HG02642 (cell line): Measurements from ENCODE around the gene RMI1.

Experiments
- ATAC-seq: cut with Tn5 transposase; IDR thresholded peaks from one replicate; pipeline ENCODE4 v1.9.1; 2021; ENCODE audit warnings: mild to moderate bottlenecking; ENCODE audit not compliant: unreplicated experiment, poor library complexity

The RMI1 gene

DNA sequence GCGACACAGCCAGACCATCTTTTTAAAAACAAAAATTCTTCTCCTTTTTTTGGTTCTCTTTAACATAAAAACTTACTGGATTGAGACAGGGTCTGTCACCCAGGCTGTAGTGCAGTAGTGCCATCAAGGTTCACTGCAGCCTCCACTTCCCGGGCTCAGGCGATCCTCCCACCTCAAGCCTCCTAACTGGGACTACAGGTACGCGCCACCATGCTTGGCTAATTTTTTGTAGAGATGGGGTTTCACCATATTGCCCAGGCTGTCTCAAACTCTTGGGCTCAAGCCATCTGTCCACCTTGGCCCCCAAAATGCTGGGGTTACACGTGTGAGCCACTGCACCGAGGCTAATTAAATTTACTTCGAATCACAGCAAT, 14.4 kb upstream of the RMI1 start:
- ATAC-seq, result no peak

- no peak for ATAC-seq
Observed at GRCh38 chr9:83967073-83967472, 13.5 kb upstream of the RMI1 start.

GRCh38 chr9:83969602-83970001, 11.0 kb upstream of the RMI1 start:
- no peak for ATAC-seq

DNA sequence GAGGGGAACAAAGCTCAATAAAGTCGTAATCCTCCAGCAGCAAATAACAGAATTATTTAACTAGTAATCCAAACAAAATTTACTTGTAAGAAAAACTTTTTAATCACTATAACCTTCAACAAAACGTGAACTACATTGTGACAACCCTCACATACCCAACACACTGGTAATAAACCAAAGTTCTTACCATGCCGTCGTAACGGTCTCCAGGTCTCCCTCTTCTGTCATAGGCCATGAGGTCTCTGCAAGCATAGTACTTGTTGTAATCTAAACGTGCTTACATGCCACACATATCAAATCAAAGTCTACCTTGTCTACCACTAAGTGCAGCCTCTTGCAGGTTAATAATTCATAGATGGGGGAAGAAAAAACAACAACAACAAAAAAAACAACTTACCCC, 9.1 kb upstream of the RMI1 start:
- no peak for ATAC-seq

GRCh38 chr9:83972286-83972685, 8.3 kb upstream of the RMI1 start:
- ATAC-seq, result no peak

GRCh38 chr9:83975300-83975699, 5.3 kb upstream of the RMI1 start:
- ATAC-seq, result no peak

- ATAC-seq, result no peak
Observed at GRCh38 chr9:83976372-83976771, 4.2 kb upstream of the RMI1 start.

DNA sequence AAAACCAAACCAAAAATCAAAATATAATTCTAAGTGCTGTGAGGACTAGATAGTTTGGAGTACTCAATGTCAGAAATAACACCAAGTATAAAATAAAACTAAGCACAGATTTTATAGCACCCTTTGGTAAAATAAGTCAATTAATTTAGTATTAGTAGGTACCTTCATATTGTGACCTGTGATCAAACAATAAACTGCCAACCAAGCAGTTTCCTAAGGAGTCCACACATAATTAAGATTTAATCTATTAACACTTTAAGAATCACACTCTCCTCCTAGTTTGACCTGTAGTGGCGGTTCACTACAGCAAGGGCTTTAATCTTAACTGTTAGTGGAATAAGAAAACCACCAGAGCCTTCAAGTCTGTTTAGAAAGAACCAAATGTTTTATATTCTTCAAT, 3.4 kb upstream of the RMI1 start:
- no peak for ATAC-seq

- peak; percentile 39 for ATAC-seq
Observed at GRCh38 chr9:83978992-83979811, 1.4 kb upstream of the RMI1 start.

GRCh38 chr9:83979812-83980394, 702 bp upstream of the RMI1 start, which contains the start of gene HNRNPK:
Gene HNRNPK, minus strand, starts transcription at chr9:83980215. Its CDS starts 1,963 bp downstream, at chr9:83978252.
- peak; percentile 87 for ATAC-seq

DNA sequence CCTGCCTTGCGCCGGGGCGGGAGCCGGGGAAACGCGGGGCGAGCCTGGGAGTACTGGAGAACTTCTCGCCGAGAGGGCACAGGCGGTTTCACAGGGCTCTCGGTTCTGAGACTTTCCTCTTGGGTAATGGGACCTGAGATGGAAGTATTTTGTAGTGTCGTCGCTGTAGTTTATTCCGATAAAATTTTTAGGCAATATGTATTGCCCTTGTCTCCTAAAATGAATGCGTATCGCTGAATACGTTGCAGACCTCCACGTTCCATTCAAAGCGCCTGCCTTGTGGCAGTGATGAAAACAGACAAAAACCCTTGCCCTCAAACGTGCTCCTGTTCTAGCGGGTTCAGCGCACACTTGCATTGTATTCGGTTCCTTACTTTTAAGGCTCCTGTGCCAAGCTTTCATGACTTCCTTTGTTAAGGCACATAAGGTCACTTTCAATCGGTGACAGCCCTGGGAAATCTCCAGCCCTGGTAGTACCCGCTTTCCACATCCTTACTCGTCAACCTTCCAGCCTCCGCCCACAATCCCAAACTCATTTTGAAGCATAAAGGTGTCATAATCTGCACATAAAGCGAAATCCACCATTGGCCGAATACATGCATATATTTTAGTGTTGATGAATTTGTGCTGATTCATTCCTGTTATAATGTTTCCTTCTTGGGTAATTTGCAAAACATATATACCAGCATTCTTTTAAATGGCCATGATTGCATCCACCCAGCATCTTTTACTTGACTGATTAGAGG, 694 bp downstream of the RMI1 start:
- ATAC-seq, result no peak

DNA sequence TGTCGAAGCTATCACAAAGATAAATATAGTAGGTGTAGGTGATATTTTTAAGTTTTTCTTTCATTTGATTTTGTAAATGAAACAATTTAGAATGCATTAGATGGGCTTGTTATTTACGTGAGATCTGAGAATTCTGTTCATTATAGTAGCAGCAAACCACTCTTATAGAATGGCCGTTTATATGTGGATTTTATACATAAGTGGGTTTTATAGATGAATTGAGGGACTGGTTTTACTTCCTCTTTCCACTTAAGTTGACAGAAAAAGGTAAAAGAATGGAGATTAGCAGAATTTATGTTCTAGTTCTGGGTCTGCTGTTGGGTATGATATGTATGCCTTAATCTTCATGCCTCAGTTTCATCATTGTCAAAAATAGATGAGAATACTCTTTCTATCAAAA, 5.6 kb downstream of the RMI1 start:
- ATAC-seq, result no peak

- no peak for ATAC-seq
Observed at GRCh38 chr9:83986765-83987401, 6.3 kb downstream of the RMI1 start.

GRCh38 chr9:83987402-83987791, 6.8 kb downstream of the RMI1 start:
- no peak for ATAC-seq

GRCh38 chr9:83988411-83988810, 7.8 kb downstream of the RMI1 start:
- no peak for ATAC-seq

DNA sequence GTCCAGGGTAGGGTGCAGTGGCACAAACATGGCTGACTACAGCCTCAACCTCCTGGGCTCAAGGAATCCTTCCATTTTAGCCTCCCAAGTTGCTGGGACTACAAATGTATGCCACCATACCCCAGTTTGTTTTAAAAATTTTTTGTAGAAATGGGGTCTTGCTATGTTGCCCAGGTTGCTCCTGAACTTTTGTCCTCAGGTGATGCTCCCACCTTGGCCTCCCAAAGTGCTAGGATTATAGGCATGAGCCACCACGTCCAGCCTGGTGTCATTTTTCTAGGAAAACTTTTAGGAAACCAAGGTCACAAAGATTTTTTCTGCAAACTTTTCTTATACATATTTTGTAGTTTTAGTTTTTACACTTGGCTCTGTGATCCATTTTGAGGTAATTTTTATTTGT, 10.8 kb downstream of the RMI1 start:
- no peak for ATAC-seq

DNA sequence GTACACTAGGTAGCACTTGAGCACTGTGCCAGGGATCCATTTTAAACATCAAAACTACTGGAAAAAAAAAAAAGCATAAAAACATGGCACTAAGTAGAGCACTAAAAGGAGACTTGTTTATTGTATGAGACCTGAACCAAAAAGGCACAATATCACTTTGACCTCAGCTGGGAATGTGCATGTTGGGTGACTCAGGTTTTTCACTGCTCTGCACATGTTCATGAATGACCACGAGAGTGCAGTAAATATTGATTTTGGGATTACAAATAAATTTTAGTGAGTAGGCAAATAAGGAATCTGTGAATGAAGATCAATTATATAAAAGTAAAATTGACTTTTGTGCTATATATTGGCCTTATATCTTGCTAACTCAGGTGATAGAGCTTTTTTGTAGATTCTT, 11.8 kb downstream of the RMI1 start:
- no peak for ATAC-seq

- no peak for ATAC-seq
Observed at GRCh38 chr9:83992901-83993300, 12.3 kb downstream of the RMI1 start.

- ATAC-seq, result no peak
Observed at GRCh38 chr9:83996126-83996525, 15.5 kb downstream of the RMI1 start.

- no peak for ATAC-seq
Observed at GRCh38 chr9:83999141-83999918, 18.7 kb downstream of the RMI1 start.
